Epithelial cell of prostate (primary cell): ENCODE data around the gene ZBTB40.

Experiments used
- DNase-seq: peaks from one replicate; pipeline ENCODE4 v3.0.0-alpha.2; 2011; ENCODE audit warnings: low read depth, low spot score
- H3K27ac ChIP-seq: fragments of 450-650 bp; 2 replicates; pipeline ENCODE4 v1.5.1; 2017; ENCODE audit warnings: mild to moderate bottlenecking

ZBTB40 gene

DNA sequence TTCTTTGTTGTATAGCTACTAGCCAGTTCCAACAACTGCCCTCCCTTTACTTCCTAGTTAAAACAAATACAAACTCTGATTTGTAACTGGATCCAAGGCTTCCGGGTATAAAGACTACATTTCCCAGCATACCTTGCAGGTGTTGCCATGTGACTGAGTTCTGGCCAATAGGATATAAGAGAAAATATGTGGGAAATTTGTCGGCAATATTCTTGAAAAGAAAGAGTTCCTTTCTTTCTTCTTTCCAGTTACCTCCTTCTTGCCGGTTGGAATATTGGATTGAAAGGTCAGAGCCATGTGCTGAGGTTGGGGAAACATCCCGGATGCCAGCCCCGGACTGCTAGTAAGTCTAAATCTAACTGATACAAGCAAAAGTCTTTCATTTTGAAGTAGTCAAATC lies 23.0 kb upstream of the ZBTB40 start:
- no peak for DNase-seq
- H3K27ac ChIP-seq = no peak overlapping the region

DNA sequence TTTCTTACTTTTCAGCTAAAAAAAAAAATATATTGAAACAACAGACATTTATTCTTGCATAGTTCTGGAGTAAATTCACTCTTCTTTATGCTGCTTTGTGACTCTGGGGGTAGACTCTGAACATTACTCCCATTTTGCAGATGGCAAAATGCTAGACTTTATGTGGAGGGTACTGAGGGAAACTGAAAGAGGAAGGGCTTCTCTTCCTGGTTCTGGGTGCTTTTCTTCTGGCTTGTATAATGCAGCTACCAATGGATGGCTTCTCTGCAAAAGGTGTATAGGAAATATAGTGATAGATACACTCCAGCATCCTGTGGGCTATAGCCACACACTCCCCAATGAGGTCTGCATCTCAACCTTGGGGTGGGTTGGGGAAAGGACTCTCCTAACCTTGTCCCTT lies 19.7 kb upstream of the ZBTB40 start:
- DNase-seq = no peak
- H3K27ac ChIP-seq = no peak overlapping the region

DNA sequence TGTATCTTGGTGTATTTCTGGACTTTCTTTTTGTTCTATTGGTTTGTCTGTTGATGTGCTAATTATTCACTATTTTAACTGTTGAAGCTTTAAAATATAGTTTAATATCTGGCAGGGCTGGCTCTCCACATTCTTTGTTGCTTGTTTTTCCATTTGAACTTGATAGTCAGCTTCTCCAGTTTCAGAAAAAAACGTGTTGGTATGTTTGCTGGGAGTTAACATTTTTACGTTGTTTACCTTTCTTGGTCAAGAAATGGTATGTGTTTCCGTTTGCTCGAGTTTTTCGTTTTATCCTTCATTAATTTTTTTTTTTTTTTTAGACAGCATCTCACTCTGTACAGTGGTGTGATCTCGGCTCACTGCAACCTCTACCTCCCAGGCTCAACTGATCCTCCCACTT lies 16.9 kb upstream of the ZBTB40 start:
- no peak for DNase-seq
- H3K27ac ChIP-seq = no peak overlapping the region

DNA sequence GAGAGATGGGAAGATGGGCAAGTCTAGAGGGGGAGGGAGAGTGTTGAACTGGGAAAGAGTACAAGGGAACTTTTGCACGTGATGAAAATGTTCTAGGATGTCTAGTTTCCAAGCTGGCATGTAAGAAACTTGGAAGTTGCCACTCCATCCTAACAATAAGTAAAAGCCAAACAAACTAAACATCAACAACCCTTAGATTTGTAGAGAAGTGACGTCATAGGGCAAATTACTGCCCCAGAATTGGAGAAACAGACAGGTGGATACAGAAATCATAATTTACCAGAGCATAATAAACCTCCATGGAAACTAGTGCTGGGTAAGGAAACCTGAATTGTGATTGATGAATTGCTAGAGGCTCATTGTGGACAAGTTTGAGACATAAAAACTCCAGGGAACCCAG lies 14.7 kb upstream of the ZBTB40 start:
- no peak overlapping the region for H3K27ac ChIP-seq
- no peak for DNase-seq

DNA sequence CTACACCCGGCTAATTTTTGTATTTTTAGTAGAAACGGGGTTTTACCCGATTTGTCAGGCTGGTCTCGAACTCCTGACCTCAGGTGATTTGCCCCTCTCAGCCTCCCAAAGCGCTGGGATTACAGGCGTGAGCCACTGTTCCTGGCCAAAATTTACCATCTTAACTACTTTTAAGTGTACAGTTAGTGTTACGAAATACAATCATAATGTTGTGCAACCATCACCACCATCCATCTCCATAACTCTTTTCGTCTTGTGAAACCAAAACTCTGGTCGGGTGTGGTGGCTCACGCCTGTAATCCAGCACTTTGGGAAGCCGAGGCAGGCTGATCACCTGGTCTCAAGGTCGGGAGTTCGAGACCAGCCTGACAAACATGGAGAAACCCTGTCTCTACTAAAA lies 14.1 kb upstream of the ZBTB40 start:
- H3K27ac ChIP-seq = no peak overlapping the region
- DNase-seq = no peak

DNA sequence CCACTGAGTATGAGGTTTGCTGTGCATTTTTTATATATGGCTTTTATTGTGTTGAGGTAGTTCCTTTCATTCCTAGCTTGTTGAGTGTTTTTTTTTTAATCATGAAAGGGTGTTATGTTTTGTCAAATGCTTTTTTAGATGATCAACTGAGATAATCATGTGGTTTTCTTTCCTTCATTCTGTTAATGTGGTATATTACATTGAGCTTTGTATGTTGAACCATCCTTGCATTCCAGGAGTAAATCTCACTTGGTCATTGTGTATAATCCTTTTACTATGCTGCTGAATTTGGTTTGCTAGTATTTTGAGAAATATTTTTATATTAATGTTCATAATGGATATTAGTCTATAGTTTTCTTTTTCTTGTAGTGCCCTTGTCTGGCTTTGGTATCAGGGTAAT lies 11.1 kb upstream of the ZBTB40 start:
- no peak overlapping the region for H3K27ac ChIP-seq
- no peak for DNase-seq

DNA sequence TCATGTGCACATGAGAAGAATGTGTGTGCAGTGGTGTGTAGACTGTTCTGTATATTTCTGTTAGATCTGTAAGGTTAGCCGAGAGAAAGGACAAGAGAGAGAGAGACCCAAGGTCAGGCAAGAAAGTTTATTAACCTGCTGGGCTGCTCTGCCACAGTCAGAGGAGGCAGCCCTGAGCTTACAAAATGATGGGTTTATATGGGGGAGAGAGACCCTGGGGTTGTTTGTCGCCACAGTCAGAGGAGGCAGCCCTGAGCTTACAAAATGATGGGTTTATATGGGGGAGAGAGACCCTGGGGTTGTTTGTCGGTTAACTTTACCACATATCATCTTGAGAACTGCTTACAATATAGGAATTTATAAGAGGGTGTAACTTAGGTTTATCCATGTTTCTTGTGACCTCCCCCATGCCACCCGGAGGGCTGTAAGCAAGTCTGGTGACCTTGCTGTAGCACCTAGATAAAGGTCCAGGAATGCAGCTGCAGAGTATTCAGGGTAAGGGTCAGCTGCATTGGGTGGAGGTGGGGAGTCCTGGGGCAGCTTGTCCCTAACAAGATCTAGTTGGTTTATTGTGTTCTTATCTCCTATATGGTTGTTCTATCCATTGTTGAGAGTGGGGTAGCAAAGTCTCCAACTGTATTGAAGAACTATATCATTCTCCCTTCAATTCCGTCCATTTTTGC lies 9.3 kb upstream of the ZBTB40 start:
- H3K27ac ChIP-seq = no peak overlapping the region

DNA sequence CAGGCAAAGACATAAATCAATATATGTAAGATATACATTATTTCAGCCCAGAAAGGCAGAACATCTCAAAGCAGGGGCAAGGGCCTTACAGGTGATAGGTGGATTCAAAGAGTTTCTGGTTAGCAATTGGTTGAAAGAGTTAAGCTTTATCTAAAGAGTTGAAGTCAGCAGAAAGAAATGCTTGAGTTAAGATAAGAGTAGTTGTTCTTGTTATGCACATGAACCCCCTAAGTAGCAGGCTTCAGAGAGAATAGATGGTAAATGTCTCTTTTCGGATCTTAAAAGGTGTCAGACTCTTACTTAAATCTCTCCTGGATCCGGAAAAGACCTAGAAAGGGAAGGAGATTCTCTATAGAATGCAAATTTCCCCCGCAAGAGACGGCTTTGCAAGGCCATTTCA lies 8.3 kb upstream of the ZBTB40 start:
- no peak overlapping the region for H3K27ac ChIP-seq
- DNase-seq = no peak

More for the DNA sequence above, 9.3 kb upstream of the ZBTB40 start:
- no peak for DNase-seq

DNA sequence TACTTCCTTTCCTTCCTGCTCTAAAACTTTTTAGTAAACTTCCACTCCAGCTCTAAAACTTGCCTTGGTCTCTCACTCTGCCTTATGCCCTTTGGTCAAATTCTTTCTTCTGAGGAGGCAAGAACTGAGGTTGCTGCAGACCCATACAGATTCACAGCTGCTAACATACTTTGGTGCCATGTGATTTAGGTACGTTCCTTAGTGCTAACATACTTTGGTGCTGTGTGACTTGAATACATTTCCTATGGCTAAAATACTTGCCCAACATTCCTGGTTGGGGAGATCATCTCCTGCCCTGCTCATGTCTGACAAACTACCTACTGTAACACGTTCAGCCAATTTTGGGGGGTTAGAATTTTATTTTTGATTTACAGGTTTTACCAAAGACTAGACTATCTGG lies 6.8 kb upstream of the ZBTB40 start:
- no peak for DNase-seq
- H3K27ac ChIP-seq = no peak overlapping the region

DNA sequence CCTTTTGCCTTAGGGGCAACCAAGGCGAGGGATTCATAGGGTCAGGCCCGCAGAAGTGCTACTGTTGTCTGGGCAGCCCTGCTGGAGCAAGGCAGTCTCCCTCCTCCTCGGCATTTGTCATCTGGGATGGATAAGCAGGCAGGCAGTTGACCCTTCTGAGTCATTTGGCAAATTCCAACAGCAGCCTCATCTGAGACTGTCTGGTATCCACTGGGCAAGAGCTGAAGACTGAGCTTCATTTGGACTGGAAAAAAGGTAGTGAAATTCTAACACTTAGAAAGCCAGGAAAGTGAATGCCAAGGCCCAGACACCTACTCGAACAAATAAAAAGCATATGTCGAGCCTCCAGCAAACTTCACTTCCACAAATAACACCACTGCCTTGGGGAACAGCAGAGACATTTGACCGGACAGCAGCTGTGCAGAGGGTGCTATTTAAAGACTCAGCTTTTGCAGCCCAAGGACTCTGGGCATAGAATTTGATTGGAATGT lies 4.0 kb upstream of the ZBTB40 start:
- no peak for DNase-seq
- no peak overlapping the region for H3K27ac ChIP-seq

DNA sequence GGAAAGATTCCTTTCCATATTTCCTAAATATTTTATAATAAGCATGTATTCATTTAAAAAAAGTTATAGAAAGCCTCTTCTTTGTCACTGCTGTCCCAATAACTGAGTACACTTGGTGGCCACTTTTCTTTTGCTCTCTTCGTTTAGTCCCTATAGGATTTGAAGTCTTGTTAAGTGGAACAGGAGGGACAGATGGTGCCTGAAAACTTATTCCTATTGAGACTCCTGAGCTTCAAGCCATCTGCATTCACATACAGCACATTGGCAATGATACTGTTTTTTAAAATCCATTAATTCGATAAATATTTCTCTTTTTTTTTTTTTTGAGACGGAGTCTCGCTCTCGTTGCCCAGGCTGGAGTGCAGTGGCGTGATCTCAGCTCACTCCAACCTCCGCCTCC lies 2.0 kb upstream of the ZBTB40 start:
- DNase-seq = no peak
- no peak overlapping the region for H3K27ac ChIP-seq

DNA sequence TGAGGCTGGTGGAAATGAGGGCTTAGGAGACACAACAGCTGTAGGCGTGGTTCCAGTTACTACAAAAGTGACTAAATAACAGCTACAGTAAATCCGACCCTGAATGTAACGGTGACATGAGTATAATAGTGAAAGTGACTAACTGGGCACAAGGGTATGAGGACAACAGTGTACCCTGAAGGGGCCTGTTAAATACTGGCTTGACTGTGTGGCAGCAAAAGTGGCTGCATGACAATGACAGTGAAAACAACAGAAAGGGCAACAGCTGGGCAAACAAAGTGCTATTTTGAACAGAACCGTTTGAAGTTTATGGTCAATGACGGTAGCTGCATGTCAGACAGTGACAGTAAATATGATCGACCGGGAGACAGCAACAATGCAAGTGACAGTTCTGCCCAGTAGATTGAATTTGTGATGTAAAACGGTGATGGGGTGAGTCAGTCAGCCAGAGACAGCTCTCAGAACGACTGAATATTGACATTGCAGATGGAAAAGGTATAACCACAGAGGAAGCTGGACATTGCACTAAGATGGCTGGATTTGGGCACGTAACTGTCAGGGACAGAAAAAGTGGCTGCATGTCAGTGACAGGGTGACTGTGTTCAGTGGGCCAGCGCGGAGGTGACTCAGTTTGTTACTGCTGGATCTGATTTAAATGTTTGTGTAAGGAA lies 1.2 kb upstream of the ZBTB40 start:
- DNase-seq = no peak
- H3K27ac ChIP-seq = no peak overlapping the region

DNA sequence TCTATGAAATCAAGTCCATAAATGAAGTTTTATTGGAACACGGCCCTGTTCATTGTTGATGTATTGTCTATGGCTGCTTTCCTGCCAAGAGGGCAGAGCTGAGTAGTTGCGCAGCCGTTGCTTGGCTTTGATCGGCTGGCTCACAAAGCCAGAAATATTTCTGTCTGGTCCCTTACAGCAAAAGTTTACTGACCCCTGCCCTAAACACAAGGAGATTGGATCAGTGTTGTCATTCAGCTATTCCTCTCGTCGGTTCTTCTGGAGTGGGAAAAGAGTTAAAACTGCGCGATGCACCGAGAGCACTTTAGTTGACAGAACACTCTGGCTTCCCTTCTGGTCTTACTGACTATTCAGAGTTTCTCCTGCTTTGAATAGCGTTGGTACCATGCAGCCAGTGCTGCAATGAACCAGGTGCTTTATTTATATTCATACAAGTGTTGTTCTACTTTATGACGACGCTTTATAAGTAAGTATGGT lies 868 bp downstream of the ZBTB40 start:
- H3K27ac ChIP-seq = peak overlapping the region; percentile 72
- no peak for DNase-seq

DNA sequence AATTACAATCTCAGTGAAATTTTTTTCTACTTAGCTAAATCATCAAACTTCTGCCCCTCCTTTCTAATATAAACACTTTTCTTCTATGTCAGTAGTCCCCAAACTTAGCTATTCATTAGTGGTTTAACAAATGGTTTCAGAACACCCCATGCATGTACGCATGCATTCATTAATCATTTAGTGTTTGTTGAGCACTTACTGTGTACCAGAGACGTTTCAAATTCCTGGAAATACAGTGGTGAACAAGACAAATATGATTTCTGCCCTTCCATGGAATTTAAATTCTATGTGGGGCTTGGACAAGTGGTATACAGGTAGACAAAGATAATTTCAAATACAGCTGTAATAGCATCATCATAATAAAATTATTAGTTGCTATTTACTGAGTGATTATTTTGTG lies 1.5 kb downstream of the ZBTB40 start:
- no peak for DNase-seq
- H3K27ac ChIP-seq = no peak overlapping the region

DNA sequence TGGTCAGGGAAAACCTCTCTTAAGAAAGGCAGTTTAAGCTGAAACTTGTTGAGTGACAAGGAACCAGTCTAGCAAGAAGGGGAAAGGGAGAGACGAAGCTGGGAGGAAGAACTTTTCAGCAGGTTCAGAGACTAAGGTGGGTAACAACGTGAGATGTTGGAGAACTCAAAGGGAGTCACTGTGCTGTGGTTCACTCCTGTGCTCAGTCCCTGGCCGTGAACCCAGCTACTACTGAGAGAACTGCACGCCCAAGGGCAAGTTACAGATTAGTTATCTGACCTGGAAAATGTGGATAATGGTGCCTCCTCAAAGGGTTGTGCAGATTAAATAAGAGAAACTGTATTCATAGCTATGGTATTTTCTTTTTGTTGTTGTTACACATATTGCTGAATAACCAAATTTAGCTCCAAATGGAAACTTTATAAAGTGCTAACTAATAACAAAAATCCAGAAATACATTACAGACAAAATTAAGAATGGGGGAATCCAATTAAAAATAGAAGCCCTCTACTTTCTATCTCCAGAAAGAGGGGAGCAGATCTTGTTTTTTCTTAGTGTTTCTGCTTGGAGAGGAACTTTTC lies 2.9 kb downstream of the ZBTB40 start:
- DNase-seq = no peak
- no peak overlapping the region for H3K27ac ChIP-seq

DNA sequence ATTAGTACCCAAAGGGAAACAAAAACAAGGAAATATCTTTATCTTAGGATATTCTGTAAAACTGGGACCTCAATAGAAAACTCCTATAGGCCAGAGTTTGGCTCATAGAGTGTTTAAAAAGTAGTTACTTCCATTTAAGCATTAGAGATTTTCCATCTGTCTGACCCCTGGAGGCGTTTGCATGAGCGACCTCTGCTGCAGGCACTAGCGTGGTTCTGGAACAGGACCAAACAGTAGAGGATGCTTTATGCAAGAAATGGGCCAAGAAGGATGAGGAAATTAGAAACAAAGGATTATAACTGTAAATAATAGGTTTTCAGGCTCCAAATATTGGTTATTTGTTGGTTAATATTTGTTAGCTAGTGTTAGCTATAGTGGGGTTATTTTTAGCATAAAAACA lies 5.7 kb downstream of the ZBTB40 start:
- no peak overlapping the region for H3K27ac ChIP-seq
- DNase-seq = no peak

DNA sequence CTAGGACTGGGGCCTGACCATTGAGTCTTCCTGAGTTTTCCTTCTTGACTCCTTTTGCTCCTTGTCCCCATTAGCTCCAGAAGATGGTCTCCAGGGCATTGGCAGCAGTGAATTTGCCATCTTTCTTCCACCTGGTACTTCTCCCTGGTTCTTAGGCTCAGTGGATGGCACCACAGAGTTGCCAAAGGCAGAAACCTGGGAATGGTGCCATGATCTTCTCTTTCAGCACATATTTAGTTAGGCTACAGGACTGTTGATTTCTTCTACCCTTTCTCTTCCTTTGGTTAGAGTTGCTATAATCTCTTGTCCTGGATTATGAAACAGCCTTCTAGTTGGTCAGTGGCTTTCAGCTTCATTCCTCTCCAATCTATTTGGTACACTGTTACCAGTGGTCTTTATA lies 6.2 kb downstream of the ZBTB40 start:
- DNase-seq = no peak
- H3K27ac ChIP-seq = no peak overlapping the region

DNA sequence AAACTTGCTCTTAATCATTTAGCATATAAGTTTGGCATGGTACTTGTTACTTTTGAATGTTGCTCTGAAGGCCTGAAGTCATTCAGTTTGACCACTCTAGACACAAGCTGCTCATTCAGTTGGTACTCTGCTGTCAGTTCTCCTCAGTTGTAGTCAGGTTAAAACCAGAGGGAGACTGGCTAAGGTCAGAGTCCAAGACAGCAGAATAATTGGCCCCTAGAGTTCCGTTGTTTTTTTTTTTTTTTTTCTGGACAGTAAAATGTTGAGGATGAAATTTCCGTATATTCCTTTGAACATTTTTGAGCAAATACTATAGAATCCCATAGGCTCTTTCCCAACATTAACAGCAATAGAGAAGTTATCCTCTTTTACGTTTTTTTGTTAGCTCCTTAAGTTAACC lies 9.4 kb downstream of the ZBTB40 start:
- DNase-seq = no peak
- no peak overlapping the region for H3K27ac ChIP-seq

DNA sequence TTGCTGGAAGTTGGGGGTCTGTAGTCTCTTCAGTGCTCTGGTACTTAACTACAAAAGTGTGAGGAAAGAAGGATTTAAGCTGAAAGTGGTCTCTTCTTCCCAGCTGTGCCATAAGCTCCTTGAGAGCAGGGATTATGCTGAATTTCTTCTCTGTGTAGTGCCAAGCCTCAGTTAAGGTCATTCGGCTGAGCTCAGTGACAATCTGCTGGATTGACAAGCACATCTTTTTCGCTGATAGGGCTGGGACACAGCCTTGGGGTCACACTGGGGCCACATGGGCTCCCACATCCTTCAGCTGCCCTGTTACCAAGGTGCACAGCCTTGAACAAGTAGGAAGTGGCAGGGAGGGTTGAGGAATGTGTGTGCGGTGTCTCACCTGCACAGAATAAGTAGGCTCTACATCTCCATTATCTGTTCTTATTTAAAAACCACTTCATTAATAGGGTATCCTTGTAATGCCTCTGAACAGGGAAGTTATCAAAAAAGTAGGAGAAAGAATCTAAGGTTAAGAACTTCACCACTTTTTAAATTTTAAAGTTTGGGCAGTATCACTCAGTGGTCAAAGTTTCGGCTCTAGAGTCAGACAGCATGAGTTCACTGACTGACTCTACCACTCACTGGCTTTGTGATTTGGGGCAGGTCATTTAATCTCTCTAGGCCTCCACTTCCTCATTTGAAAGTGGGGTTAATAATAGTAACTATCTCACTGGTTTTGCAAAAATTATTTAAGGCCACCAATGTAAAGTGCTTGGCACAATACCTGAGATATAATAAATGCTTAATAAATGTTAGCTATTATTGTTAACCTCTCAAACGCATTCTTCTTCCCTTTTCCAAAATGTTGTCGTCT lies 10.3 kb downstream of the ZBTB40 start:
- no peak for DNase-seq
- no peak overlapping the region for H3K27ac ChIP-seq

DNA sequence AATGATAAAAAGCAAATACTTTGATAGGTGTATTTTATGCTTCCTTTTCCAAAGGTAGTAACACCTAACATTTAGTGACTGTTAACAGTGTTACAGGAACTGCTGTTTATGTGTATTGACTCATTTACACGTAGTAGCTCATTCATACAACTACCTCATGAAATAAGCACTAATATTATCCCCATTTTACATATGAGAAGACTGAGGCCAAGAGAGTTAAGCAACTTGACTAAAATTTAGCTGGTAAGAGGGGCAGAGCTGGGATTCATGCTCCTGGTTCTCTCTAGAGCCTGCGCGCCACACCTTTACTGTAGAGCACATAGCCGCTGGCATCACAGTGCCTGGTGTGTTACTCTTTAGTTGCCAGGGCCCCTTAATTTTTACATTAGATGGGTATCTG lies 11.3 kb downstream of the ZBTB40 start:
- DNase-seq = no peak
- no peak overlapping the region for H3K27ac ChIP-seq
